SK-N-SH treated with all-trans-retinoic acid at 6 μM for 48 hours (cell line): Measurements from ENCODE around the gene CCN2.

ENCODE experiments used
- PATZ1 ChIP-seq: fragments of 250-450 bp; sonication (Bioruptor Pico); IDR thresholded peaks from 2 replicates; pipeline ENCODE4 v1.8.0; 2020; ENCODE audit warnings: mild to moderate bottlenecking, moderate library complexity, borderline replicate concordance
- TOX ChIP-seq: fragments of 250-450 bp; sonication (Bioruptor Pico); IDR thresholded peaks from 2 replicates; pipeline ENCODE4 v1.8.0; 2021; ENCODE audit warnings: mild to moderate bottlenecking, moderate library complexity, borderline replicate concordance
- TF ChIP-seq, protein P1 (sequence below): fragments of 250-450 bp; sonication (Bioruptor Pico); IDR thresholded peaks from 2 replicates; pipeline ENCODE4 v1.5.0; 2020; ENCODE audit warnings: mild to moderate bottlenecking, moderate library complexity
- TF ChIP-seq, protein P2 (sequence below): fragments of 250-450 bp; sonication (Bioruptor Pico); IDR thresholded peaks from 2 replicates; pipeline ENCODE4 v1.5.1; 2020; ENCODE audit warnings: low read depth, mild to moderate bottlenecking, moderate library complexity

DNA sequence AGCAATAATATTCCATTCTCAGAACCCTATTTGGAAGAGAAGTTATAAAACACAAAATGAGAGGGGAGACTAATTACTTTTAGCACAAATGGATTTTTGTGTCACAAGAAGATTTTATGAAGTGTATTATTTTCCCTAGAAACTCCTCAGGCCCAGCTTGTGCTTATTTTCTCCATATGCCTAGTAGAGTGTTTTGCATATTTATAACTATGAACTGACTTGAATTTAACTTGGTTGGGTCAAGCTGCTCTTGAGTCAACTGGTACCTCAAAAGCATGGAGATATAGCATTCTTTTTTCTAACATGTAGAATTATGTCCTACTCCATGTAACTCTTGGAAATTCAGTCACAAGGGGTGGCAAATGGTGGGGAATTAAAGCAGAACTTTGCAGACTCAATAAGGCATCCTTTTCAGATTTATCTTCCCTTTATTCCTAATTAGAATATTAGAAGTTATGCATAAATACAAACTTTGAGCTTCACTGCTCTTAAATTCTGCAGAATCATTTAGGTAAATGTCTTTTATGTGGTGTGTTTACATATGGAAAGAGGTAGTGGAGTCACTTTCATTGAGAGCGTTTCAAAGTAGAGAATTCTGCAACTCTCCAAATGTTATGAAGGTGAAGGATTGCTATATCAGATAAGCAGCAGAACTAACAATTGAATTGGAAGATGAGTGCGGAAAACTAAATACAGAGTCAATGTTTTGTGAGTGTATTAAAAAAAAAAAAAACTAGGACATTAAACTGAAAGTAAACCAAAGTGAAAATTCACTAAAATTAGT is 19.1 kb upstream of the CCN2 start:
- TF ChIP-seq, protein P1, sequence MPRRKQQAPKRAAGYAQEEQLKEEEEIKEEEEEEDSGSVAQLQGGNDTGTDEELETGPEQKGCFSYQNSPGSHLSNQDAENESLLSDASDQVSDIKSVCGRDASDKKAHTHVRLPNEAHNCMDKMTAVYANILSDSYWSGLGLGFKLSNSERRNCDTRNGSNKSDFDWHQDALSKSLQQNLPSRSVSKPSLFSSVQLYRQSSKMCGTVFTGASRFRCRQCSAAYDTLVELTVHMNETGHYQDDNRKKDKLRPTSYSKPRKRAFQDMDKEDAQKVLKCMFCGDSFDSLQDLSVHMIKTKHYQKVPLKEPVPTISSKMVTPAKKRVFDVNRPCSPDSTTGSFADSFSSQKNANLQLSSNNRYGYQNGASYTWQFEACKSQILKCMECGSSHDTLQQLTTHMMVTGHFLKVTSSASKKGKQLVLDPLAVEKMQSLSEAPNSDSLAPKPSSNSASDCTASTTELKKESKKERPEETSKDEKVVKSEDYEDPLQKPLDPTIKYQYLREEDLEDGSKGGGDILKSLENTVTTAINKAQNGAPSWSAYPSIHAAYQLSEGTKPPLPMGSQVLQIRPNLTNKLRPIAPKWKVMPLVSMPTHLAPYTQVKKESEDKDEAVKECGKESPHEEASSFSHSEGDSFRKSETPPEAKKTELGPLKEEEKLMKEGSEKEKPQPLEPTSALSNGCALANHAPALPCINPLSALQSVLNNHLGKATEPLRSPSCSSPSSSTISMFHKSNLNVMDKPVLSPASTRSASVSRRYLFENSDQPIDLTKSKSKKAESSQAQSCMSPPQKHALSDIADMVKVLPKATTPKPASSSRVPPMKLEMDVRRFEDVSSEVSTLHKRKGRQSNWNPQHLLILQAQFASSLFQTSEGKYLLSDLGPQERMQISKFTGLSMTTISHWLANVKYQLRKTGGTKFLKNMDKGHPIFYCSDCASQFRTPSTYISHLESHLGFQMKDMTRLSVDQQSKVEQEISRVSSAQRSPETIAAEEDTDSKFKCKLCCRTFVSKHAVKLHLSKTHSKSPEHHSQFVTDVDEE, result no peak
- no peak for TF ChIP-seq TOX (CRISPR knock-in tag)
- no peak for TF ChIP-seq PATZ1 (CRISPR knock-in tag)
- TF ChIP-seq, protein P2, sequence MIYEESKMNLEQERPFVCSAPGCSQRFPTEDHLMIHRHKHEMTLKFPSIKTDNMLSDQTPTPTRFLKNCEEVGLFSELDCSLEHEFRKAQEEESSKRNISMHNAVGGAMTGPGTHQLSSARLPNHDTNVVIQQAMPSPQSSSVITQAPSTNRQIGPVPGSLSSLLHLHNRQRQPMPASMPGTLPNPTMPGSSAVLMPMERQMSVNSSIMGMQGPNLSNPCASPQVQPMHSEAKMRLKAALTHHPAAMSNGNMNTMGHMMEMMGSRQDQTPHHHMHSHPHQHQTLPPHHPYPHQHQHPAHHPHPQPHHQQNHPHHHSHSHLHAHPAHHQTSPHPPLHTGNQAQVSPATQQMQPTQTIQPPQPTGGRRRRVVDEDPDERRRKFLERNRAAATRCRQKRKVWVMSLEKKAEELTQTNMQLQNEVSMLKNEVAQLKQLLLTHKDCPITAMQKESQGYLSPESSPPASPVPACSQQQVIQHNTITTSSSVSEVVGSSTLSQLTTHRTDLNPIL (CRISPR knock-in tag), result no peak
